ENCODE results near the gene ENTPD2.

- TF ChIP-seq CTCF (IDR thresholded peaks at IDR 0.05) (no peak), POLR2A (IDR thresholded peaks at IDR 0.05) (no peak)
These were observed 13.3 kb downstream of the ENTPD2 start for GRCh38 chr9:137040568-137040967.

Data from adrenal gland (tissue), 5 donors.